DND-41 (cell line): Measurements from ENCODE around the gene ZFP14.
"Not testable (repeated sequence)": the region's sequence is repeated elsewhere in the genome, so short reads cannot be mapped to it uniquely, and the experiment has no call there.

ENCODE experiments used
- CTCF ChIP-seq: IDR thresholded peaks from 2 replicates; pipeline ENCODE4 v1.5.1; 2012; ENCODE audit warnings: borderline replicate concordance, low read length, moderate library complexity, mild to moderate bottlenecking; ENCODE audit not compliant: poor library complexity, severe bottlenecking; ENCODE audit errors: extremely low read depth
- EZH2 ChIP-seq: IDR thresholded peaks from 3 replicates; pipeline ENCODE4 v1.6.1; 2012; ENCODE audit warnings: borderline replicate concordance, low read depth, mild to moderate bottlenecking, moderate library complexity, low read length, inconsistent platforms; ENCODE audit not compliant: severe bottlenecking

- TF ChIP-seq CTCF, EZH2: not testable (repeated sequence)
Observed at GRCh38 chr19:36309309-36309708, 69.7 kb downstream of the ZFP14 start.
